ENCODE measurements around the gene TSSK2. TPM values are rescaled to one million over a fixed set of nuclear protein-coding genes. Genes with fewer than 3 reads are reported as not detected.

The TSSK2 gene
- total and polyA plus RNA-seq, 4 experiments from 2014 or later = not detected

DNA sequence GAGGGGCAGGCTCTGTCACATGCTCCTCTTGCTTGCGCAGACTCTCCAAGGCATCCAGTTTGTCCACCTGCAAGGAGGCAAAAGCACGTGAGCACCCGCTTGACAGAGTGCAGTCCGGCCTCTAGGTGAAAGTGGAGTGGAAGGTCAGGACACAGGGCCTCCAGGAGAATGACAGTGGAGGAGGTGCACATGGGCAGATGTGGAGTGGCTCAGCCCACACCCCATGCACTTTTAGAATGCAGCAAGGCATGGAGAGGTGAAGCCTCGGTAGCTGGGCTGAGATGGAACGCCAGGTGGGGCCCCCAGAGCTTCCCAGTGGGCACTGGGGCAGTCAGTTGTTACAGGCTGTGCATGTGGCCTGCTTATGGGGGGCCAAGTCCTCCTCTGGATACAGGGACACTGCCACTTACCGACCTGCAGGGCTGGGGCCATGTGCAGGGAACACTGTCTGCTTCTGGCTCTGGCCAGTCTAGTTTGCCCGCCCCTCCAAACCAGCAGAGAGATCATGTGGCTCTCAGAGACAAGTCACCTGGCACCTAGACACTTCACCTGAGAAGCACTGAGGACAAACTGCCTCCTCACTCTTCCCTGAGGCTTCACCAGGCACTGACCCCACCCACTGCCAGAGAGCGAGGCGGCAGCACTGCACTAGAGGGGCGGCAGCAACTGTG lies 49.8 kb downstream of the TSSK2 start:
- POLR2A ChIA-PET (ENCODE audit: partially characterized antibody) = no interaction called here

GRCh38 chr22:19181786-19182471 lies 50.8 kb downstream of the TSSK2 start:
- H3K4me1 Mint-ChIP-seq = peaks cover 4 to 24% (median 14%) of the 10 kb centered on the region in 4 donors
- POLR2A ChIA-PET (ENCODE audit: partially characterized antibody) = no interaction called here
- H3K4me1 ChIP-seq (ENCODE audit: insufficient read depth, low read length) = peaks cover 21% of the 10 kb centered on the region
- H3K9me3 ChIP-seq (ENCODE audit: control insufficient read depth in 1 of 2, low read length in 2 of 2) = no peaks in the 10 kb centered on the region
- no peak for DNase-seq
- CTCF ChIA-PET (ENCODE audit: partially characterized antibody) = interaction anchor here (1.7 kb wide), 1 partner anchor 37 kb away, joined by 6 read pairs; the partner anchor contains the start of gene ESS2
- H3K27me3 Mint-ChIP-seq = no peaks in the 10 kb centered on the region
- H3K36me3 Mint-ChIP-seq = peaks cover 0 to 3% of the 10 kb centered on the region in 2 donors
- intact Hi-C loops (cut with micrococcal nuclease) = no loop called here
- H3K4me3 ChIP-seq (ENCODE audit: low read length in 2 of 2) = no peak overlapping the region
- no peaks in the 10 kb centered on the region for H3K27me3 ChIP-seq (ENCODE audit: insufficient read depth, low read length)
- no peaks in the 10 kb centered on the region for H3K9me3 Mint-ChIP-seq
- H3K27ac Mint-ChIP-seq = peak overlapping the region in 5 of 7 donors; percentile 38 to 68 (median 59)
- H3K27ac ChIP-seq (ENCODE audit: low read depth, low read length) = no peak overlapping the region
- peak overlapping the region in 2 of 8 donors; percentile 32 to 59 for H3K4me3 Mint-ChIP-seq
- no peaks in the 10 kb centered on the region for H3K36me3 ChIP-seq (ENCODE audit: insufficient read depth, low read length)

More for the DNA sequence above, 49.8 kb downstream of the TSSK2 start:
- no peak for DNase-seq
- Histone ChIP-seq H3K27me3 (ENCODE audit: insufficient read depth, low read length) (no peaks in the 10 kb centered on the region), H3K36me3 (ENCODE audit: insufficient read depth, low read length) (no peaks in the 10 kb centered on the region), H3K4me3 (ENCODE audit: low read length in 2 of 2) (no peak overlapping the region), H3K27ac (ENCODE audit: low read depth, low read length) (no peak overlapping the region), H3K4me1 (ENCODE audit: insufficient read depth, low read length) (peaks cover 21% of the 10 kb centered on the region), H3K9me3 (ENCODE audit: control insufficient read depth in 1 of 2, low read length in 2 of 2) (no peaks in the 10 kb centered on the region)
- no peaks in the 10 kb centered on the region for H3K9me3 Mint-ChIP-seq
- peaks cover 4 to 26% (median 14%) of the 10 kb centered on the region in 4 donors for H3K4me1 Mint-ChIP-seq
- CTCF ChIA-PET (ENCODE audit: partially characterized antibody) = interaction anchor here (1.3 kb wide), 1 partner anchor 40 kb away, joined by 3 read pairs; no protein-coding TSS in a partner anchor
- peaks cover 0 to 3% of the 10 kb centered on the region in 2 donors for H3K36me3 Mint-ChIP-seq
- intact Hi-C loops (cut with micrococcal nuclease) = no loop called here
- peak overlapping the region in 1 of 8 donors; percentile 35 for H3K4me3 Mint-ChIP-seq
- H3K27me3 Mint-ChIP-seq = no peaks in the 10 kb centered on the region
- H3K27ac Mint-ChIP-seq = no peak overlapping the region

Other genes with a start within 250 kb of the TSSK2 start
- 1 to 10 TPM; 4.8 to 7.2 TPM for gene DGCR6, start 225.0 kb upstream of the TSSK2 start, total RNA-seq
- gene DGCR6, start 225.0 kb upstream of the TSSK2 start, polyA plus RNA-seq = 1 to 10 TPM; 1.6 to 4.1 TPM
- gene PRODH, start 195.0 kb upstream of the TSSK2 start, total RNA-seq = under 1 TPM; 0.22 to 0.23 TPM
- gene PRODH, start 195.0 kb upstream of the TSSK2 start, polyA plus RNA-seq = under 1 TPM in 1 of 2 donors, not detected in 1; 0.15 TPM
- gene DGCR2, start 8.9 kb upstream of the TSSK2 start, total RNA-seq = 10 to 100 TPM; 61.3 to 66.7 TPM
- 10 to 100 TPM; 33.1 to 52.0 TPM for gene DGCR2, start 8.9 kb upstream of the TSSK2 start, polyA plus RNA-seq
- gene ESS2, start 13.3 kb downstream of the TSSK2 start, total RNA-seq = 10 to 100 TPM; 16.9 to 17.1 TPM
- 10 to 100 TPM in 1 of 2 donors, 1 to 10 TPM in 1; 5.5 to 14.2 TPM for gene ESS2, start 13.3 kb downstream of the TSSK2 start, polyA plus RNA-seq
- not detected for gene GSC2, start 19.0 kb downstream of the TSSK2 start, total RNA-seq
- gene GSC2, start 19.0 kb downstream of the TSSK2 start, polyA plus RNA-seq = not detected
- gene SLC25A1, start 47.4 kb downstream of the TSSK2 start, total RNA-seq = 10 to 100 TPM; 39.0 to 40.7 TPM
- 10 to 100 TPM; 35.5 to 64.9 TPM for gene SLC25A1, start 47.4 kb downstream of the TSSK2 start, polyA plus RNA-seq
- gene CLTCL1, start 160.4 kb downstream of the TSSK2 start, total RNA-seq = 1 to 10 TPM in 1 of 2 experiments, under 1 TPM in 1; 0.80 to 1.7 TPM
- not detected for gene CLTCL1, start 160.4 kb downstream of the TSSK2 start, polyA plus RNA-seq